Esophagus muscularis mucosa (tissue), 4 donors: ENCODE results near the gene PLIN3. TPM values are rescaled to one million over a fixed set of nuclear protein-coding genes. Genes with fewer than 3 reads are reported as not detected.

Source experiments
- DNase-seq: peaks from one replicate; pipeline ENCODE4 v3.0.0-alpha.2; 2017; ENCODE audit errors: extremely low spot score
- H3K27ac ChIP-seq, 4 donors: fragments of 200-600 bp; sonication (generic); replicated peaks in 1 of 4; 1 replicate in 3 of 4; 2 replicates in 1 of 4; pipeline ENCODE4 v1.5.1; 2016 to 2019; ENCODE audit warnings: mild to moderate bottlenecking in 1 of 4
- H3K27me3 ChIP-seq, 4 donors: fragments of 200-600 bp; sonication (generic); one replicate each; pipeline versions ENCODE4 v1.5.1 to v1.6.0; 2016 to 2019
- H3K36me3 ChIP-seq, 4 donors: fragments of 200-600 bp; sonication (generic); one replicate each; pipeline ENCODE4 v1.5.1; 2016 to 2019
- H3K4me1 ChIP-seq, 4 donors: fragments of 200-600 bp; sonication (generic); one replicate each; pipeline ENCODE4 v1.5.1; 2016 to 2019
- H3K4me3 ChIP-seq, 4 donors: fragments of 200-600 bp; sonication (generic); 1 replicate in 2 of 4; 2 replicates in 2 of 4; pipeline ENCODE4 v1.5.1; 2016 to 2019; ENCODE audit warnings: mild to moderate bottlenecking in 4 of 4, moderate library complexity in 1 of 4
- H3K9me3 ChIP-seq, 4 donors: fragments of 200-600 bp; sonication (generic); 1 replicate in 3 of 4; 2 replicates in 1 of 4; pipeline ENCODE4 v1.5.1; 2016 to 2019
- CTCF ChIP-seq, 3 experiments: fragments of 200-600 bp in 2 of 3; fragments of 450-650 bp in 1 of 3; sonication (generic) in 2 of 3; IDR thresholded peaks; one replicate each; pipeline ENCODE4 v1.5.1; 2017 to 2019; ENCODE audit warnings: antibody characterized with exemption in 3 of 3, mild to moderate bottlenecking in 2 of 3, moderate library complexity in 1 of 3
- EP300 ChIP-seq: sonication (generic); formaldehyde crosslinking; IDR thresholded peaks from one replicate; pipeline ENCODE4 v1.6.1; 2017; ENCODE audit warnings: antibody characterized with exemption
- POLR2A ChIP-seq: fragments of 450-650 bp; IDR thresholded peaks from one replicate; pipeline ENCODE4 v1.6.1; 2017; ENCODE audit warnings: antibody characterized with exemption, moderate library complexity, mild to moderate bottlenecking, low read depth
- POLR2AphosphoS5 ChIP-seq, 2 donors: sonication (generic); formaldehyde crosslinking; IDR thresholded peaks; one replicate each; pipeline ENCODE4 v1.6.1; 2017; ENCODE audit warnings: antibody characterized with exemption in 2 of 2
- WGBS: methylation state at CpG from one replicate; pipeline ENCODE4 v1.1.5; 2018; 5-methylcytosine and 5-hydroxymethylcytosine counted together
- intact Hi-C: fragments of 100-400 bp; cut with DNase I; formaldehyde crosslinking; loops from one replicate; pipeline ENCODE4 v1.15.1; 2023
- total RNA-seq, 4 donors: library from RNA; depleted of rRNA; stranded (reverse); fragments of >200 nt; gene quantifications; one replicate each; pipeline versions ENCODE4 v1.1.0 to v1.2.1, GENCODE V29; 2016

PLIN3 gene
- total RNA-seq, 4 donors from 2014 or later: 15.4 to 69.0 (median 51.1) TPM

GRCh38 chr19:4909897-4910593, 42.6 kb upstream of the PLIN3 start:
- H3K4me3 ChIP-seq: peak overlapping the region; percentile 62 to 93 (median 72)
- intact Hi-C loops: loop anchor here (2.0 to 5.0 kb wide), 2 partner anchors 37 to 98 kb away; no protein-coding TSS in a partner anchor
- TF ChIP-seq POLR2A: no peak
- TF ChIP-seq EP300: no peak
- no peak for TF ChIP-seq CTCF (IDR thresholded peaks at IDR 0.05)
- TF ChIP-seq POLR2AphosphoS5 (IDR thresholded peaks at IDR 0.05): peak in 1 of 2 donors; percentile 12
- peaks cover 17 to 34% (median 32%) of the 10 kb centered on the region in 4 donors for H3K4me1 ChIP-seq
- H3K27me3 ChIP-seq: peaks cover 0 to 24% (median 8%) of the 10 kb centered on the region in 4 donors
- peak; percentile 98 for DNase-seq
- no peak overlapping the region for H3K27ac ChIP-seq
- WGBS: 4% methylated on average over 22 of the region's 85 CpGs
- no peaks in the 10 kb centered on the region for H3K36me3 ChIP-seq
- no peaks in the 10 kb centered on the region for H3K9me3 ChIP-seq

DNA sequence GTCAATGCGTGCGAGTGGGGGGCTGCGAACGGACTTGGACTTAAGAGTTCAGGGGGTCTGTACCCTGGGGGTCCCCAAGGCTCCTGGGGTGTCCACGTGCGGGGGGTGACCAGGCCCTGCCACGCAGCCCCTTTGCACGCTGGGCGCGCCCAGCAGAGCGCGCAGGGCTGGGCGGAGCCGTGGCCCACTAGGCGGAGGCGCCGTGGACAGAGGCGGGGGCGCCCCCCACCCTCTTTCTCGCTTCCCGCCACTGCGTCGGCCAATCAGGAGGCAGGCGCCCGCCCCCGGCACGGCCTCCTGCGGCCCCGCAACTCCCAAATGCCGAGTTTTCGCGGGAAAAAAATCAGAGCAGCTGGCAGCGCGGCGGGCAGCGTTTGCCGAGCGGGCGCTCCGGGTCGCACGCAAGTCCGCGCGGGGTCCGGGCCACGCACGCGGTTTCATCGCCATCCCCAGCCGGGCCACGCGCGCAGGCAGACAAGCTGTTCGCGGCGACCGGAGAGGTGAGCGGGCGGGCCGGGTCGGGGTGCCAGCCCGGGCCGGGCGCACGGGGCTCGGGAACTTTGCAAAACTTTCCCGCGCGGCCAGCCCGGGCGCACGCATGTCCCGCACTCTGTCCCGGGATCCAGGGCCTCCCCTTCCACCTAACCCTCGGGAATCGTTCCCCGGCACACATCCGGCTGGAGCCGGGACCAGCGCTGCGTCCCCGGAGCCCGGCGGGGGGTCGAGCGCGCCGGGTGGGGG, 41.9 kb upstream of the PLIN3 start, which contains the start of gene UHRF1:
Gene UHRF1, plus strand, starts transcription at position 346 of the 741 bp plus-strand sequence. CDS start 1,385 bp downstream, outside the sequence.
- no peaks in the 10 kb centered on the region for H3K9me3 ChIP-seq
- peaks cover 0 to 24% (median 8%) of the 10 kb centered on the region in 4 donors for H3K27me3 ChIP-seq
- H3K36me3 ChIP-seq: no peaks in the 10 kb centered on the region
- peak within 1 kb of the TSS; percentile 62 to 93 (median 72) for H3K4me3 ChIP-seq
- no peak for DNase-seq
- peaks cover 17 to 34% (median 32%) of the 10 kb centered on the region in 4 donors for H3K4me1 ChIP-seq
- no peak within 1 kb of the TSS for H3K27ac ChIP-seq
- TF ChIP-seq POLR2A (no peak), CTCF (IDR thresholded peaks at IDR 0.05) (no peak), POLR2AphosphoS5 (IDR thresholded peaks at IDR 0.05) (no peak), EP300 (no peak)
- WGBS: no CpG with 5 or more reads among the region's 89 CpGs
- intact Hi-C loops: no loop called here

DNA sequence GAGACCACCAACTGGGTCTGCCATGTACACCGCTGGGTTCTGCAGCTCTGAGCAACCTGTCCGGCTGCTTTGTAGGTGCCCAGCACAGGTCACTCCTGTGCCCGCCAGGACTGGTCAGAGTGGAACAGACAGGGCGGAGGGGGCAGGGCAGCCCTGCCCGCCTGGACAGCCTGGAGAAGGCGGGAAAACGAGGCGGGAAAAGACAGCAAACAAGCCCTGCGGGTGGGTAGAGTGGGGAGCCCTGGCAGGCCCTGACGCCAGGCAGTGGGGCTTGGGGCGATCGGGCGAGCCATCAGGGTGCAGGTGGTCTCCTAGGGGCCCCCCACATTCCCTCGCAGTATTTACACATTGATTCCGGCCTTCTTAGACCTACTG, 41.3 kb upstream of the PLIN3 start:
- H3K4me3 ChIP-seq: peak overlapping the region in 2 of 4 donors; percentile 74 to 93
- H3K36me3 ChIP-seq: no peaks in the 10 kb centered on the region
- H3K27me3 ChIP-seq: peaks cover 0 to 24% (median 8%) of the 10 kb centered on the region in 4 donors
- H3K27ac ChIP-seq: no peak overlapping the region
- 81% methylated on average over 9 of the region's 15 CpGs for WGBS
- no peak for DNase-seq
- intact Hi-C loops: no loop called here
- no peaks in the 10 kb centered on the region for H3K9me3 ChIP-seq
- peaks cover 17 to 34% (median 32%) of the 10 kb centered on the region in 4 donors for H3K4me1 ChIP-seq
- TF ChIP-seq POLR2A: no peak
- TF ChIP-seq EP300: no peak
- no peak for TF ChIP-seq CTCF (IDR thresholded peaks at IDR 0.05)
- TF ChIP-seq POLR2AphosphoS5 (IDR thresholded peaks at IDR 0.05): no peak

DNA sequence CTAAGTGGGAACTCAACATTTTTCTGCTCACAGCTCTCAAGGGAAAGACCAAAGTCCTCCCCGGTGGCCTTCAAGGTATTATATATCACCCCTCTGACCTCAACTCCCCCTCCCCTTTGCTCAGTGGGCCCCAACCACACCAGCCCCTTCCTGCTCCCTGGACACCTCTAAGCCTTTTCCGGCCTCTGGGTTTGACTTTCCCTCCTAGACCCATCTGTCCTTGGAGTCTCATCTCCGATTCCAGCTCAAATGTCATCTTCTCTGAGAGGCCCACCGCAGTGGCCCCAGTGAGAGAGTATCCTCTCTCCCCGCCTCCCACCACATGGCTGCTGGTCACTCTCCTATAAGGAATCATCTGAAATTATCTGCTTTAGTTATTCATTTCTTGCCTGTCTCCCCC, 40.9 kb upstream of the PLIN3 start:
- Histone ChIP-seq H3K4me1 (peaks cover 17 to 34% (median 32%) of the 10 kb centered on the region in 4 donors), H3K4me3 (no peak overlapping the region), H3K27me3 (peaks cover 0 to 24% (median 8%) of the 10 kb centered on the region in 4 donors), H3K9me3 (no peaks in the 10 kb centered on the region), H3K27ac (no peak overlapping the region), H3K36me3 (no peaks in the 10 kb centered on the region)
- TF ChIP-seq POLR2A (no peak), POLR2AphosphoS5 (IDR thresholded peaks at IDR 0.05) (no peak), CTCF (IDR thresholded peaks at IDR 0.05) (no peak), EP300 (no peak)
- DNase-seq: no peak
- 84% methylated on average over 5 of the region's 5 CpGs for WGBS
- intact Hi-C loops: no loop called here
